Stimulated activated naive CD8-positive, alpha-beta T cell treated with anti-CD3 and anti-CD28 coated beads, Interleukin-15, Interleukin-2, amounts not matched to agents 100 U/mL and 50 U/mL, for 24 hours (primary cell): ENCODE results near the gene SYNDIG1.

Source experiments
- ATAC-seq: fragments of 150-1000 bp; cut with Tn5 transposase; one replicate; pipeline ENCODE4 v1.10.0; 2021
- DNase-seq: peaks from one replicate; pipeline ENCODE4 v3.0.0; 2021

Gene SYNDIG1

GRCh38 chr20:24638591-24639548, 169.4 kb downstream of the SYNDIG1 start:
- DNase-seq (no peak), ATAC-seq (peak; percentile 48)

DNA sequence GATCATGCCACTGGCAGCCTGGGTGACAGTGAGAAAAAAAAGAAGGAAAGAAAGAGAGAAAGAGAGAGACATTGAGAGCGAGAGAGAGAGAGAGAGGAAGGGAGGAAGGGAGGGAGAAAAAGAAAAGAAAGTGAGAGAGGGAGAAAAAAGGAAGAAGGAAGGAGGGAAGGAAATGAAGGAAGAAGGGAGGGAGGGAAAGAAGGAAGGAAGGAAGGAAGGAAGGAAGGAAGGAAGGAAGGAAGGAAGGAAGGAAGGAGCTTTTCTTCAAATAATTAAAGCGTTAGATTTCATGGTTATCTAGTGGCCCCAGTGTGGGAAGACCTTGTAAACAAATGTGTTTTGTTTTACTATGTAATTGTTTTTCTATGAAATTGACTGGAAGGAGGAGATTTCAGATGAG, 170.8 kb downstream of the SYNDIG1 start:
- no peak for DNase-seq
- no peak for ATAC-seq

GRCh38 chr20:24640686-24641085, 171.3 kb downstream of the SYNDIG1 start:
- DNase-seq, result no peak
- no peak for ATAC-seq

DNA sequence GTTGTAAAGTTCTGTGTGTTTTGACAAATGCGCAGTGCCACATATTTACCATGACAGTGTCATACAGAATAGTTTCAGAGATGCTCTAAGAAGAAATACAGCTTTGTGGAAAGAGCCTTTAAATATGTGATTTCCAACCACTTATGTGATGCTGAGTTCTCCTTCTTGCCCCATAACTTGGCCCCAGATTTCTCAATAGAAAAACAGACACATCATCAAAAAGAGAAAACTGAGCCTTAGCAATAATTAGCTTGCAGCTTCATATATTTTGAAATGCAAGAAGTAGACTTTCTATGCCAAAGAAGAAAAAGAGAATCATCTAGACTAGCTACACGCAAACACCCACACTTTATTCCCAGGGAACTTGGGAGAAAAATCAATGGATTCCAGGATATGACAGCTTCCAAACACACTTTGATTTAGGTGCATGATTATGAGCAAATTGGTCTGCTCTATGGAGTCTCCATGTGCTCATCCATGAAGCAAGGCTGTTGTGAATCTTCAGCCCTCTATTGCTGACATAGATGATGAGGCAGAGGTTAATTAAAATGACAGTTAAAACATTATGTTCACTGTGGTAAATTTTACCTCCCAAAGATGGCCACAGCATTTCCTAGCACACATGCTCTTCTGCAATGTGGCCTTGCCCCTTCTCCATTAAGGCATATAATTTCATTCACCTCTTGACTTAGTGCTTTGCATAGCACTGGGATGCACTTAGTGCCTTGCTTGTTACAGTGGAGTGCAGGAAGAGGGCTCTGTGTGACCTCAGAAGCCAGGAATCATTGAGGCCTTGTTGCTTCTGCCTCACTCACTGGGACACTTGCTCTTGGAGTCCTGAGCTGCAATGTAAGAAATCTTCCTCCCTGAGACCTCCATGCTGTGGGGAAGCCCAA, 174.6 kb downstream of the SYNDIG1 start:
- DNase-seq (no peak), ATAC-seq (no peak)

DNA sequence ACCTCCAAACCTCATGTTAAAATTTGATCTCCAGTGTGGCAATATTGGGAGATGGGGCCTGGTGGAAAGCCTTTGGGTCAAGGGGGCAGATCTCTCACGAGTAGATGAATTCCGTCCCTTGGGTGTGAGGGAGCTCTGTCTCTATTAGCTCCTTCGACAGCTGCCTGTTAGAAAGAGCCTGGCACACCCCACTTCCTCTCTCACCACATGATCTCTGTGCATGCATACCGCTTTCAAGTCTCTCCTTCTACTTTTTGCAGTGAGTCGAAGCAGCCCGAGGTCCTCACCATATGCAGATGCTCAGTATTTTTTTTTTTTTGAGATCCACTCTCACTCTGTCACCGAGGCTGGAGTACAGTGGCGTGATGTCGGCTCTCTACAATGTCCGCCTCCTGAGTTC, 176.9 kb downstream of the SYNDIG1 start:
- ATAC-seq (no peak), DNase-seq (no peak)

GRCh38 chr20:24647713-24648112, 178.3 kb downstream of the SYNDIG1 start:
- ATAC-seq (no peak), DNase-seq (no peak)

- no peak for DNase-seq
These were observed 179.1 kb downstream of the SYNDIG1 start for GRCh38 chr20:24648481-24648880.

DNA sequence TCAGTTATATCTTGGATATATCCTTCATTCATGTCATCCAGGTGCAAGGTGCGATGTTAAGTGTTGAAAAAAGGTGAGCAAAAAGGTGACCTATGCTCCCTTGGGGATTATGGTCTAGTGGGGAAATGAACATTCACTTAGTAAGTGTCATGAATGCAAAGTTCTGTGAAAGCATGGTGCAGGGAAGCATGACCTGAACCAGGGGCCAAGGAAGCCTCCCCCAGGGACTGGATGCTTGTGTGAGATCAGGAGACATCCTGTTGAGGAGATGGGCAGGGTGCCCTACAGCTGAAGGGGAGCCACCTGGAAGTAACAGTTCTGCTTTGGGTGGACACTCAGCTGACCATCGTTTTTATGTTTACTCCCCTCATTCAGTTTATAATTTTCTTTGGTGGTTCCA, 179.5 kb downstream of the SYNDIG1 start:
- no peak for DNase-seq
- ATAC-seq, result no peak

More at GRCh38 chr20:24648481-24648880, 179.1 kb downstream of the SYNDIG1 start:
- ATAC-seq, result no peak

GRCh38 chr20:24649787-24650490, 180.5 kb downstream of the SYNDIG1 start:
- ATAC-seq (no peak), DNase-seq (no peak)

GRCh38 chr20:24651171-24651975, 181.9 kb downstream of the SYNDIG1 start:
- no peak for ATAC-seq
- DNase-seq, result no peak

- DNase-seq, result no peak
- ATAC-seq, result no peak
These were observed 182.5 kb downstream of the SYNDIG1 start for GRCh38 chr20:24651976-24652345.

DNA sequence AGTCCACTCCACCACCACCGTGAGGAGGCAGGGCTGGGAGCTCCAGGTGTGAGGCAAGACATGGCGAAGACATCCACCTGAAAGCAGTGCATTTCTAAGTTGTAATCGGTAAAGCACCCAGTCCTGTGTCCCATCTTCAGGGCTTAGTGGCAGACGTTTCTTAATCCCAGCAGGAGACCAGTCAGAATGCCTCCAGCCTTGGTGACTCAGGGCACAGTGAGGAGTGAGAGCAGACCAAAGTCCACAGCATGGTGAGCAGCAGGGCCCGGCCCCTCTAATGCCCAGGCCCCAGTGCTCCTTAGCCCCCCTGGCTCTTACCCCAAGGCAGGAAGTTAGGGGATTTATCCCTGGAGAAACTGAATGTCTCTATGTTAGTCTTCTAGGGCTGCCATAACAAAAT, 183.9 kb downstream of the SYNDIG1 start:
- ATAC-seq (no peak), DNase-seq (no peak)

- ATAC-seq (no peak), DNase-seq (no peak)
These were observed 185.0 kb downstream of the SYNDIG1 start for GRCh38 chr20:24654425-24654824.

GRCh38 chr20:24656391-24656790, 187.0 kb downstream of the SYNDIG1 start:
- ATAC-seq (no peak), DNase-seq (no peak)

GRCh38 chr20:24657196-24657595, 187.8 kb downstream of the SYNDIG1 start:
- DNase-seq (no peak), ATAC-seq (no peak)

GRCh38 chr20:24657878-24658620, 188.6 kb downstream of the SYNDIG1 start:
- ATAC-seq (no peak), DNase-seq (no peak)

DNA sequence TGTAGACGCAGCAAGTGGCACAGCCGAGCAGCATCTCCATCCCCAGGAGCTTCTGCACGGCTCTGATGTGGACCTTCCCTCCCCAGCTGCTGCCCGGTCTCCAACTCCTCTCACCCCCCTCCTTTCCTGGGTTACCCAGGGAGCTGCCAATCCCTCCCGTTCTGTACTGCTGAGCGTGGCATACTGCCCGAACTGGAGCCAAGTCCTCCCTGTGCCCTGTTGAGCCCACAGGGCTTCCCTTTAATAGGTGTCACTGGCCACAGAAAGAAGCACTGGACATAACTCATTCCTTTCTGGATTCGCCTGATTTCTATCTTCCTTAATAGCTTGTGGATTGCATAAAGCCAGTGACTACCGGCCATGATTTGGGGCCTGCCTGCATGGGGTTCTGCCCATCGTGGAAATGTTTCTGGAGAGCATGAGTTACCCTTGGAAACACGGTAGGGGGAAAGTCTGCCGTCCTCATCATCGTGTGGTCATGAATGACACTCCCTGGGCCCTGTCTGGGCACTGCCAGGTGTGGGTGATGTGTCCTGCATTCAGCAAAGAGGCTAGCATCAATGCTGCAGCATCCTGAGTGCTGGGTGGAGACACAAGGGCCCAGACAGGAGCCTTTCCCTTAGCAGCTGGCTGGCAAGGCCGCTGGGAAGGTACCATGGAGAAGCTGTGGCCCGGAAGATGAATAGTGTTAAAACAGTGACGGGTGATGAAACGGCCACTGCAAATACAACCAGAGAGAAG, 189.7 kb downstream of the SYNDIG1 start:
- DNase-seq, result no peak
- no peak for ATAC-seq

DNA sequence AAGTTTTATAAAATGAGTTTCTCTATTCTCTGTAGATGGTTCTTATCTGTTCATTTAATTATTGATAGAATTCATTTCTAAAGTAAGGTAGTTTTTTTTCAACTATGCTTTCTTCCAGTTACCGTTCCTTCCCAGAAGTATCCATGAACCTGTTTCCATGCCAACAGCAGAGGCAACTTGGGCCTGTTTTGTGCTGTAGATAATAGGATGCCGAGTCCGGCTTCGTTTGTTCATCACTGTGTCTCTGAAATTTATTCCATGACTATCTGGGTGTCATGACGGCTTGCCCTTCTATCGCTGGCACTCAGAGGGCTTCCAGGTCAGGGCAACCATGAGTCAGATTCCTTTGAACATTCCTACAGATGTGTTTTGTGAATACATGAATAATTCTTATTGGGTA, 190.4 kb downstream of the SYNDIG1 start:
- ATAC-seq (no peak), DNase-seq (no peak)

DNA sequence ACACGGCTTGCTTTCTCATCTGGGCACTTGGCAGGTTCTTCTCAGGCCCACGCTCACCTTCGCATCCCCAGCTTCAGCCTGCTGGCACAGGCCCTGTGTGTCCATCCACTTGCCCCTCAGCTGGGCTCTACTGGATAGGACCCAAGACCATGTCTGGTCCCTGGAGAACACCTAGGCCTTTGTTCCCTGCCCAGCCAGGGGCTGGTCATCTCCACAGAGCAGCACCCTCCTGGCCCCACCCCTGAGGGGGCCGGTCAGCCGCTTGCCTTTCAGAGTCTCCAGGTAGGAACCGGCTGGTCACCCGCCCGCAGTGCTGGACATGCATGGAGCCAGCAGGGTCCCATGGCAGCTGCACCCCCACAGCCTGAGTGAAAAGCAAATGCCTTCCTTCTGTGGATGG, 191.2 kb downstream of the SYNDIG1 start:
- no peak for DNase-seq
- ATAC-seq, result no peak

DNA sequence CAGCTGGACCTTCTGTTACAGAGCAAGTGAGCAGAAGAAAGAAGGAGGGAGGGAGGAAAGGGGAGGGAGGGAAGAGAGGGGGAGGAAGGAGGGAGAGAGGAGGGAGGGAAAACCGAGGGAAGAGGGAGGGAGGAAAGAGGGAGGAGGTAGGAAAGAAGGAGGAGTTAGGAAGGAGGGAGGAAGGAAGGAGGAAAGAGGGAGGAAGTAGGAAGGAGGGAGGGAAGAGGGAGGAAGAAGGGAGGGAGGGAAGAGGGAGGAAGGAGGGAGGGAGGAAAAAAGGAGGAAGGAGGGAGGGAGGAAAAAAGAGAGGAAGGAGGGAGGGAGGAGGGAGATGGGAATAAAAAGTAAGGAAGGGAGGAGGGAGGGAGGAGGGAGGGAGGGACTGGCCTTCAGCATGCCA, 191.8 kb downstream of the SYNDIG1 start:
- ATAC-seq (no peak), DNase-seq (no peak)
